ENCODE measurements around the gene CA10. TPM values are rescaled to one million over a fixed set of nuclear protein-coding genes. Genes with fewer than 3 reads are reported as not detected.

Gene CA10
- total RNA-seq, 2 experiments from 2014 or later = not detected

DNA sequence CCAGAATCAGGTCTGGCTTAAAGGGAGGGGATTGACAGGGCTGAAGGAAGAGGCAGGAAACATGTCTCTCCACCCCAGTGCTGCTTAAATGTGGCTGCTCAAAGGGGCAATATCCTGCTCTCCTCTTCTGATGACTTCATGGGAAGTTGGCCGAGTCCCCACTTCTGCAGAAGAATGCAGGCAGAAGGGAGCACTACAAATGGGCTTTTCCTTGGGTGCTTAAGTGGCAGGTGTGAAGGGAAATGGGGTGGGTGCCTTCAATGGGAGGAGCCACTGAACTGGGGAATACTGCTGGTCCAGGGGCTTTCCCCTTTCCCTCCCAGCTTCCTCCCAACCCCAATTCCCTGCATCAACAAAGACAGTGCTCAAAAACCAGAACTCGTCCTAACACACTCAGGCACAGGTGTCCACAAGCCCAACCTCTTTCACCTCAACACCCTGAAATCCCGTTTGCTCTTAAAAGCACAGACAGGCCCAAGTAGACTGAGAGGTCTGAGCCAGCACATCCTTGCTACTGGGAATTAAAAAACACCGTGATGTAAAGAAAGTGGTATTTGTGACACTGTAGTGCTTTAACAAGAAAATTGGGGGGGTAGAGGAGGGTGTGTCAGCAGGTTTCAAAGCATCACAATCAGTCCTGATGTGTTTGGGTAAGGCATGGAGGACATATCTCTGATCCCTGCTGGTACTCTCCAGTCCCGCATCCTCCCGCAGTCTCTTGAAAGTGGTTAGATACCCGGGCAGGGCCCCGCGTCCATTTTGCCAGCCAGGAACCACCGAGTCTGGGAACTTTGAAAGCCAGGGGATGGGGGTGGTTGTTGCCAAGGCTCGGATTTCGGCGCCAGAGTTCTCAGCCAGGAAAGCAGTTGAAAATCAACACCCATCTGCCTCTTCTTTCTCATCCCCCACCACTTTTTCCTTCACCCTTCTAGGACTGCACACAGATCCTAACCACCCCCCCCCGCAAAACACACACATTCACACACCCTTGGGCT, 1.6 kb downstream of the CA10 start:
- Mint-ChIP-seq H3K27me3 (ENCODE audit: low read depth) (peaks cover 52% of the 10 kb centered on the region), H3K27ac (no peak overlapping the region), H3K4me1 (ENCODE audit: low read depth) (peaks cover 8% of the 10 kb centered on the region), H3K36me3 (ENCODE audit: low read depth) (no peaks in the 10 kb centered on the region), H3K9me3 (no peaks in the 10 kb centered on the region), H3K4me3 (no peak overlapping the region)
- CTCF ChIA-PET = no interaction called here
- no peak for DNase-seq
- intact Hi-C loops (cut with micrococcal nuclease) = no loop called here

GRCh38 chr17:52155301-52155700, 3.2 kb downstream of the CA10 start:
- intact Hi-C loops (cut with micrococcal nuclease) = no loop called here
- no peak for DNase-seq
- Mint-ChIP-seq H3K4me3 (no peak overlapping the region), H3K36me3 (ENCODE audit: low read depth) (no peaks in the 10 kb centered on the region), H3K27me3 (ENCODE audit: low read depth) (peaks cover 44% of the 10 kb centered on the region), H3K27ac (no peak overlapping the region), H3K4me1 (ENCODE audit: low read depth) (peaks cover 8% of the 10 kb centered on the region), H3K9me3 (no peaks in the 10 kb centered on the region)
- CTCF ChIA-PET = interaction anchor here (1.0 kb wide), 1 partner anchor 9 kb away, joined by 3 read pairs; no protein-coding TSS in a partner anchor

DNA sequence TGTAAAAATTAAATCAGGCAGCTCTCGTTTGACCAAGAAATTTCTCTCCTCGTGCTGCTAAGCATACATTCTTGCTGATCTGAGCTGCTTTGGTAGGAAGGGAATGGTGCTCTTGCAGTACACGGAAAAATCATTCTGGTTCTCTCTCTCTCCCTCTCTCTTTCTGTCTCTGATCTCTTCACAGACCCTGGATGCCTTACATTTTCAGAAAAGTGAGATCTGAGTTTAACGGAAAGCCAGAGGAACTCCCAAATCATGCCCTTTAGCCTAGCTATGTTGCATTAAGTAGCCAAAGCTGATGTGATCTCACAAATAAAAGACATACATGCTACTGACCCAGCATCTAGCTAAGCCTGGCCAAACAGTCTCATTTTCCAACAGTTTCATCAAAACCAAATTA, 4.0 kb downstream of the CA10 start:
- Mint-ChIP-seq H3K4me1 (ENCODE audit: low read depth) (peaks cover 8% of the 10 kb centered on the region), H3K27ac (no peak overlapping the region), H3K36me3 (ENCODE audit: low read depth) (no peaks in the 10 kb centered on the region), H3K9me3 (no peaks in the 10 kb centered on the region), H3K27me3 (ENCODE audit: low read depth) (peaks cover 35% of the 10 kb centered on the region), H3K4me3 (no peak overlapping the region)
- DNase-seq = no peak
- intact Hi-C loops (cut with micrococcal nuclease) = no loop called here
- CTCF ChIA-PET = interaction anchor here (1.0 kb wide), 1 partner anchor 10 kb away, joined by 3 read pairs; no protein-coding TSS in a partner anchor

DNA sequence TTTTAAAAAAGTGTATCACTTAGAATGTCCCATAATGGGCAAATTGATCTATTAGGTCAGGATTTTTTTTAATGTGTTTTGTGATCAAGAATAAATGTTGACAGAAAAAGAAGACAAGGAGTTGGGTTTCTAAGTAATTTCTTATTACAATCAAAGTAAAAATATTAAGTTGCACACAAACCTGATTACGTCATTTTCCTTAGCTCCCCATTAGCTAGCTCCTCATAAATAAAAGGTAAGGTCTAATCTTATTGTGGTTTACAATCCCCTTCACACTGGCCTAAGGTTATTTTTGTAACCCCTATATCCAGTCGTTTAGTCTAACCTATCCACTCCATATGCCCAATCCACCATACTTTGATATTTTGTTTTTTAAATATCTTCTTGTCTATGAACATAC, 7.6 kb downstream of the CA10 start:
- intact Hi-C loops (cut with micrococcal nuclease) = no loop called here

DNA sequence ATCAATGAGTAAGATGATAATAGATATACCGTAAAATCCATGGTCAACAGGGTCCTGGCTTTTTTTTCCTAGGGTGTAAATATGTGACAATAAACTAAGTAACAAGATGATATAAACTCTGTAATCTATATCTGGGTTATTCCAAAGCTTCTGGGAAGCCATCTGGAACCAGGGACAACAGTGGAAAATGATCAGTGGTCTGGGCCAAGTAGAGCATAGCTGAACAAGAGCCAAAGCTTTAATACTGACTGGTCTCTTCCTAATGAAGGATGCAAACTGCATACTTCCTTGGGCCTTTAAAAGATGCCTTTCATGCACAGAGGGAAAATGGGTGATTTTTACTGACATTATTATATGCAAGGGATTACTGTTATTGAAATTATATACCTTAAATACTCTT, 8.9 kb downstream of the CA10 start:
- intact Hi-C loops (cut with micrococcal nuclease) = no loop called here
- DNase-seq = no peak
- peaks cover 6% of the 10 kb centered on the region for H3K27me3 Mint-ChIP-seq (ENCODE audit: low read depth)
- H3K9me3 Mint-ChIP-seq = no peaks in the 10 kb centered on the region
- H3K27ac Mint-ChIP-seq = no peak overlapping the region
- H3K4me3 Mint-ChIP-seq = no peak overlapping the region
- H3K36me3 Mint-ChIP-seq (ENCODE audit: low read depth) = no peaks in the 10 kb centered on the region
- H3K4me1 Mint-ChIP-seq (ENCODE audit: low read depth) = peaks cover 10% of the 10 kb centered on the region
- CTCF ChIA-PET = no interaction called here

More for the DNA sequence above, 7.6 kb downstream of the CA10 start:
- Mint-ChIP-seq H3K4me1 (ENCODE audit: low read depth) (peaks cover 10% of the 10 kb centered on the region), H3K36me3 (ENCODE audit: low read depth) (no peaks in the 10 kb centered on the region), H3K27me3 (ENCODE audit: low read depth) (peaks cover 7% of the 10 kb centered on the region), H3K9me3 (no peaks in the 10 kb centered on the region), H3K27ac (no peak overlapping the region), H3K4me3 (no peak overlapping the region)
- no peak for DNase-seq
- CTCF ChIA-PET = no interaction called here

GRCh38 chr17:52148969-52149351, 9.6 kb downstream of the CA10 start:
- intact Hi-C loops (cut with micrococcal nuclease) = no loop called here
- Mint-ChIP-seq H3K27ac (no peak overlapping the region), H3K4me3 (no peak overlapping the region), H3K4me1 (ENCODE audit: low read depth) (peaks cover 10% of the 10 kb centered on the region), H3K27me3 (ENCODE audit: low read depth) (peaks cover 5% of the 10 kb centered on the region), H3K36me3 (ENCODE audit: low read depth) (no peaks in the 10 kb centered on the region), H3K9me3 (no peaks in the 10 kb centered on the region)
- CTCF ChIA-PET = no interaction called here
- no peak for DNase-seq

DNA sequence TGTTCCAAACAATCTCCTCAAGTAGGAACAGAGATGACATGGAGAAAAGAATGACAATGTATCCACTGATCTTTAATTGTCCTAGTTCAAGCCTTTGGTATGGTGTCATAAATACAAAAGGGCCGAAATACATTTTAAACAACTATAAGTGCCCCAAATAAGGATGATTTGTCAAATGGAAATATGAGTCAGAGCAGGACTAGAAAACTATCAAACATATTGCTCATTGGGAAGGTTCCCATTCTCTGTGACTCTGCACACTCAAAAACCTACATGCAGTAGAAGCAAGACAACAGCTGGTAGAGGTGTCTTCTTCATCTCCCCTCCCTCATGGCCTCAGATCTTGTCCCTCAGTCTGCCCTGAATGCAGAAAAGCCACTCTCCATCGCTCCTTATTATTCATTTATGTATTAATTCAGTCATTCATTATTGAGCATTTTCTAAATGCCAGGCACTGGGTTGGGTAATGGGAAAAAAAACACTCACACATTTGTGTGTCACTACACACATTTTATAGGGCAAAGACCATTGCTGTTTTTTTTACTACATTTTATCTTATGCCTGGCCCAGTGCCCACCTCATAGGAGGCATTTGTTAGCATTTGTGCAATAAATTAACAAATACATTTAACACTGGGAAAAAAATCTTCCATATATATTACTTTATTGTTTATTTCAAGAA, 10.1 kb downstream of the CA10 start:
- peaks cover 5% of the 10 kb centered on the region for H3K27me3 Mint-ChIP-seq (ENCODE audit: low read depth)
- no peak overlapping the region for H3K27ac Mint-ChIP-seq
- no peak overlapping the region for H3K4me3 Mint-ChIP-seq
- no peak for DNase-seq
- H3K4me1 Mint-ChIP-seq (ENCODE audit: low read depth) = peaks cover 10% of the 10 kb centered on the region
- intact Hi-C loops (cut with micrococcal nuclease) = no loop called here
- CTCF ChIA-PET = no interaction called here
- no peaks in the 10 kb centered on the region for H3K36me3 Mint-ChIP-seq (ENCODE audit: low read depth)
- no peaks in the 10 kb centered on the region for H3K9me3 Mint-ChIP-seq

- Mint-ChIP-seq H3K27ac (peak overlapping the region; percentile 77), H3K36me3 (ENCODE audit: low read depth) (no peaks in the 10 kb centered on the region), H3K27me3 (ENCODE audit: low read depth) (peaks cover 5% of the 10 kb centered on the region), H3K4me3 (no peak overlapping the region), H3K4me1 (ENCODE audit: low read depth) (peaks cover 10% of the 10 kb centered on the region), H3K9me3 (no peaks in the 10 kb centered on the region)
- CTCF ChIA-PET = no interaction called here
- DNase-seq = no peak
- intact Hi-C loops (cut with micrococcal nuclease) = no loop called here
These were observed 10.6 kb downstream of the CA10 start for GRCh38 chr17:52147872-52148271.

- intact Hi-C loops (cut with micrococcal nuclease) = no loop called here
- Mint-ChIP-seq H3K4me3 (no peak overlapping the region), H3K36me3 (ENCODE audit: low read depth) (no peaks in the 10 kb centered on the region), H3K9me3 (no peaks in the 10 kb centered on the region), H3K27ac (peak overlapping the region; percentile 77), H3K4me1 (ENCODE audit: low read depth) (peaks cover 10% of the 10 kb centered on the region), H3K27me3 (ENCODE audit: low read depth) (peaks cover 5% of the 10 kb centered on the region)
- DNase-seq = no peak
- CTCF ChIA-PET = no interaction called here
These were observed 11.1 kb downstream of the CA10 start for GRCh38 chr17:52147431-52147830.

GRCh38 chr17:52145476-52145875, 13.0 kb downstream of the CA10 start:
- Mint-ChIP-seq H3K36me3 (ENCODE audit: low read depth) (no peaks in the 10 kb centered on the region), H3K27ac (no peak overlapping the region), H3K4me3 (no peak overlapping the region), H3K27me3 (ENCODE audit: low read depth) (peaks cover 8% of the 10 kb centered on the region), H3K4me1 (ENCODE audit: low read depth) (peaks cover 10% of the 10 kb centered on the region), H3K9me3 (no peaks in the 10 kb centered on the region)
- DNase-seq = no peak
- CTCF ChIA-PET = no interaction called here
- intact Hi-C loops (cut with micrococcal nuclease) = no loop called here

- Mint-ChIP-seq H3K4me3 (no peak overlapping the region), H3K36me3 (ENCODE audit: low read depth) (no peaks in the 10 kb centered on the region), H3K9me3 (no peaks in the 10 kb centered on the region), H3K27ac (no peak overlapping the region), H3K27me3 (ENCODE audit: low read depth) (peaks cover 10% of the 10 kb centered on the region), H3K4me1 (ENCODE audit: low read depth) (peaks cover 9% of the 10 kb centered on the region)
- DNase-seq = no peak
- CTCF ChIA-PET = no interaction called here
- intact Hi-C loops (cut with micrococcal nuclease) = no loop called here
These were observed 15.0 kb downstream of the CA10 start for GRCh38 chr17:52143542-52143941.

DNA sequence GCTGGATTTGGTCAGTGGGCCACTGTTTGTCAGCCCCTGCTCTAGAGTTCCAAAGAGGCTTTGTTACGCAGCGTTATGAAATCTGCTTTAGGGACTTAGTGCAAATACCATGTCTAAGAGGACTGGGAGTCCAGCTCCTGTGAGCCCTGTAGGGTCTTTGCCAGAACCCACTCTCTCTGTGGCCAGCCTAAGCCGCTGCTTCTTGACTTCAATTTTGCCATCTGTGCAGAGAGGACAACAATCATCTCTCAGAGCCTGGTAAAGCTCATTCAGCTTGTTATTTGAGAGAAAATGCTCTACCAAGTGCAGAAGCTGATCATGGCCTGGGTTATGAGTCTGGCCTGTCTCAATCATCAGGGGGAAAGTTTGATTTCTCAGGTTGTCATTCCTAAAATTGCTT, 17.9 kb downstream of the CA10 start:
- Mint-ChIP-seq H3K27ac (no peak overlapping the region), H3K4me3 (no peak overlapping the region), H3K4me1 (ENCODE audit: low read depth) (no peaks in the 10 kb centered on the region), H3K27me3 (ENCODE audit: low read depth) (peaks cover 11% of the 10 kb centered on the region), H3K9me3 (no peaks in the 10 kb centered on the region), H3K36me3 (ENCODE audit: low read depth) (no peaks in the 10 kb centered on the region)
- intact Hi-C loops (cut with micrococcal nuclease) = no loop called here
- no peak for DNase-seq
- CTCF ChIA-PET = no interaction called here

- Mint-ChIP-seq H3K9me3 (no peaks in the 10 kb centered on the region), H3K4me1 (ENCODE audit: low read depth) (no peaks in the 10 kb centered on the region), H3K4me3 (no peak overlapping the region), H3K27me3 (ENCODE audit: low read depth) (peaks cover 15% of the 10 kb centered on the region), H3K27ac (no peak overlapping the region), H3K36me3 (ENCODE audit: low read depth) (no peaks in the 10 kb centered on the region)
- CTCF ChIA-PET = interaction anchor here (0.6 kb wide), 1 partner anchor 62 kb away, joined by 4 read pairs; no protein-coding TSS in a partner anchor
- intact Hi-C loops (cut with micrococcal nuclease) = no loop called here
- DNase-seq = no peak
These were observed 19.8 kb downstream of the CA10 start for GRCh38 chr17:52138752-52139151.

All from activated naive CD4-positive, alpha-beta T cell treated with anti-CD3 and anti-CD28 coated beads for 36 hours (primary cell).